Endothelial cell of umbilical vein (primary cell): ENCODE data around the gene COL18A1.

ENCODE experiments used
- EZH2 ChIP-seq: IDR thresholded peaks from 2 replicates; pipeline ENCODE4 v1.6.1; 2012; ENCODE audit warnings: borderline replicate concordance, low read depth, mild to moderate bottlenecking, moderate library complexity, low read length, inconsistent platforms; ENCODE audit not compliant: severe bottlenecking
- FOS ChIP-seq: IDR thresholded peaks from 2 replicates; pipeline ENCODE4 v1.6.1; 2011; ENCODE audit warnings: mild to moderate bottlenecking, low read length, moderate library complexity, borderline replicate concordance; ENCODE audit not compliant: insufficient read depth
- GATA2 ChIP-seq: IDR thresholded peaks from 2 replicates; pipeline ENCODE4 v1.7.0; 2011; ENCODE audit warnings: low read depth, mild to moderate bottlenecking, moderate library complexity, mixed read lengths, low read length; ENCODE audit not compliant: insufficient read length, insufficient read depth
- JUN ChIP-seq: IDR thresholded peaks from 2 replicates; pipeline ENCODE4 v1.6.1; 2011; ENCODE audit warnings: borderline replicate concordance, low read depth; ENCODE audit not compliant: insufficient read length, insufficient read depth
- MYC ChIP-seq: IDR thresholded peaks from one replicate; pipeline ENCODE4 v1.6.1; 2011; ENCODE audit warnings: mild to moderate bottlenecking, low read depth, low read length
- POLR2A ChIP-seq: IDR thresholded peaks from 2 replicates; pipeline ENCODE4 v1.6.1; 2012; ENCODE audit warnings: low read depth, mild to moderate bottlenecking, control low read depth, low read length
- POLR2AphosphoS5 ChIP-seq: IDR thresholded peaks from 2 replicates; pipeline ENCODE4 v1.6.1; 2012; ENCODE audit warnings: low read depth, mild to moderate bottlenecking, control low read depth, low read length, moderate library complexity; ENCODE audit not compliant: insufficient read depth
- TF ChIP-seq, protein P1 (sequence below), 2 donors: IDR thresholded peaks; 1 replicate in 1 of 2; 2 replicates in 1 of 2; pipeline ENCODE4 v1.5.1; 2011; ENCODE audit warnings: low read length in 2 of 2, mild to moderate bottlenecking in 2 of 2, moderate library complexity in 2 of 2, control low read depth in 1 of 2, inconsistent platforms in 1 of 2, low read depth in 1 of 2; ENCODE audit not compliant: insufficient read depth in 1 of 2; ENCODE audit errors: extremely low read depth in 1 of 2
- TF ChIP-seq, protein P2 (sequence below): IDR thresholded peaks from 2 replicates; pipeline ENCODE4 v1.6.1; 2011; ENCODE audit not compliant: insufficient read depth, insufficient read length

DNA sequence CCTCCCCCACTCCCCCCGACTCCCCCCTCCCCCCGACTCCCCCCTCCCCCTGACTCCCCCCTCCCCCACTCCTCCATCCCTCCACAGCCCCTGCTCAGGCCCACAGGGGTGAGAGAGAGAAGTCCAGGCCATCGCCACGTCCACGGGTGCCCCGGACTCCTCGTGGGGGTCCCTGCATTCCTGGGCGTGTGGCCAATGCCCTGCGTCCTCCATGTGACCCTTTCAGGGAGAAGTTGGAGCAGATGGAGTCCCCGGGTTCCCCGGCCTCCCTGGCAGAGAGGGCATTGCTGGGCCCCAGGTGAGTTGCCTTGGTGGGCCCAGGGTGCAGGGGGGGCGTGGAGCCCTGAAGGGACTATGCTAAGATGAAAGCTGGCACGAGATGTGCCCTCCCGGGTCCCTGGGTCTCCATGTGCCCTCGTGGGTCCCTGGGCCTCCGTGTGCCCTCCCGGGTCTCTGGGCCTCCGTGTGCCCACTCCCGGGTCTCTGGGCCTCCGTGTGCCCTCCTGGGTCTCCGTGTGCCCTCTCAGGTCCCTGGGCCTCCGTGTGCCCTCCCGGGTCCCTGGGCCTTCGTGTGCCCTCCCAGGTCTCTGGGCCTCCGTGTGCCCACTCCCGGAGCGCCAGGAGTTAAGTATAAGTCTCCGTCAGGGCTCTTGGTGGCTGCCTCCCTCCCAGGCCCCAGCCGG, 85.2 kb downstream of the COL18A1 start:
- TF ChIP-seq, protein P1, sequence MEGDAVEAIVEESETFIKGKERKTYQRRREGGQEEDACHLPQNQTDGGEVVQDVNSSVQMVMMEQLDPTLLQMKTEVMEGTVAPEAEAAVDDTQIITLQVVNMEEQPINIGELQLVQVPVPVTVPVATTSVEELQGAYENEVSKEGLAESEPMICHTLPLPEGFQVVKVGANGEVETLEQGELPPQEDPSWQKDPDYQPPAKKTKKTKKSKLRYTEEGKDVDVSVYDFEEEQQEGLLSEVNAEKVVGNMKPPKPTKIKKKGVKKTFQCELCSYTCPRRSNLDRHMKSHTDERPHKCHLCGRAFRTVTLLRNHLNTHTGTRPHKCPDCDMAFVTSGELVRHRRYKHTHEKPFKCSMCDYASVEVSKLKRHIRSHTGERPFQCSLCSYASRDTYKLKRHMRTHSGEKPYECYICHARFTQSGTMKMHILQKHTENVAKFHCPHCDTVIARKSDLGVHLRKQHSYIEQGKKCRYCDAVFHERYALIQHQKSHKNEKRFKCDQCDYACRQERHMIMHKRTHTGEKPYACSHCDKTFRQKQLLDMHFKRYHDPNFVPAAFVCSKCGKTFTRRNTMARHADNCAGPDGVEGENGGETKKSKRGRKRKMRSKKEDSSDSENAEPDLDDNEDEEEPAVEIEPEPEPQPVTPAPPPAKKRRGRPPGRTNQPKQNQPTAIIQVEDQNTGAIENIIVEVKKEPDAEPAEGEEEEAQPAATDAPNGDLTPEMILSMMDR (IDR thresholded peaks at IDR 0.05; ENCODE audit: extremely low read depth in 1 of 2, insufficient read depth in 1 of 2, low read depth in 1 of 2, low read length in 2 of 2) = no peak
- TF ChIP-seq POLR2A (no peak), MYC (no peak), EZH2 (no peak), POLR2AphosphoS5 (no peak), GATA2 (no peak), FOS (no peak), JUN (no peak)
- TF ChIP-seq, protein P2, sequence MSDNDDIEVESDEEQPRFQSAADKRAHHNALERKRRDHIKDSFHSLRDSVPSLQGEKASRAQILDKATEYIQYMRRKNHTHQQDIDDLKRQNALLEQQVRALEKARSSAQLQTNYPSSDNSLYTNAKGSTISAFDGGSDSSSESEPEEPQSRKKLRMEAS = no peak
